NT2/D1 (cell line): ENCODE data around the gene ARHGAP25.

ENCODE experiments used
- YY1 ChIP-seq: IDR thresholded peaks from 2 replicates; pipeline ENCODE4 v1.6.1; 2011; ENCODE audit not compliant: insufficient read length, insufficient read depth
- ZNF274 ChIP-seq: IDR thresholded peaks from 2 replicates; pipeline ENCODE4 v1.6.1; 2011; ENCODE audit warnings: mild to moderate bottlenecking, low read depth, low read length

GRCh38 chr2:68871159-68871764, 136.7 kb downstream of the ARHGAP25 start, which contains the start of gene BMP10:
- TF ChIP-seq YY1 (no peak), ZNF274 (no peak)
